Sigmoid colon (tissue), 7 donors: ENCODE data around the gene SLIT3. TPM values are rescaled to one million over a fixed set of nuclear protein-coding genes. Genes with fewer than 3 reads are reported as not detected.

ENCODE experiments used
- DNase-seq: peaks from one replicate; pipeline ENCODE4 v3.0.0-alpha.2; 2019
- H3K27ac ChIP-seq, 4 donors: fragments of 200-600 bp; sonication (generic); one replicate each; pipeline ENCODE4 v1.5.1; 2016 to 2019; ENCODE audit warnings: mild to moderate bottlenecking in 1 of 4
- H3K27me3 ChIP-seq, 3 donors: fragments of 200-600 bp; sonication (generic); one replicate each; pipeline ENCODE4 v1.5.1; 2019; ENCODE audit warnings: mild to moderate bottlenecking in 1 of 3
- H3K36me3 ChIP-seq, 4 donors: fragments of 200-600 bp; sonication (generic); one replicate each; pipeline ENCODE4 v1.5.1; 2016 to 2019
- H3K4me1 ChIP-seq, 4 donors: fragments of 200-600 bp; sonication (generic); one replicate each; pipeline ENCODE4 v1.5.1; 2017 to 2019
- H3K4me3 ChIP-seq, 4 donors: fragments of 200-600 bp; sonication (generic); one replicate each; pipeline ENCODE4 v1.5.1; 2017 to 2019; ENCODE audit warnings: mild to moderate bottlenecking in 2 of 4, moderate library complexity in 1 of 4
- H3K9me3 ChIP-seq, 4 donors: fragments of 200-600 bp in 3 of 4; sonication (generic) in 3 of 4; one replicate each; pipeline versions ENCODE4 v1.5.1 to v1.6.1; 2013 to 2019
- EP300 ChIP-seq, 4 donors: sonication (generic); formaldehyde crosslinking; IDR thresholded peaks; one replicate each; pipeline ENCODE4 v1.6.1; 2017; ENCODE audit warnings: antibody characterized with exemption in 4 of 4
- POLR2A ChIP-seq, 2 donors: fragments of 450-650 bp; IDR thresholded peaks; one replicate each; pipeline ENCODE4 v1.6.1; 2016; ENCODE audit warnings: antibody characterized with exemption in 2 of 2, mild to moderate bottlenecking in 2 of 2, moderate library complexity in 2 of 2
- POLR2AphosphoS5 ChIP-seq, 4 donors: sonication (generic); formaldehyde crosslinking; IDR thresholded peaks; one replicate each; pipeline ENCODE4 v1.6.1; 2017; ENCODE audit warnings: antibody characterized with exemption in 4 of 4
- WGBS, 2 donors: extraction: QIAGEN DNeasy Blood & Tissue Kit; methylation state at CpG; one replicate each; pipeline ENCODE4 v1.1.7; 2013; 5-methylcytosine and 5-hydroxymethylcytosine counted together
- intact Hi-C: fragments of 100-400 bp; cut with DNase I; formaldehyde crosslinking; loops from one replicate; pipeline ENCODE4 v1.15.1; 2023
- polyA plus RNA-seq, 3 donors: library from polyadenylated mRNA; stranded (reverse); fragments of 200-250 nt; gene quantifications; one replicate each; pipeline ENCODE4 v1.2.3, GENCODE V29; 2013
- total RNA-seq, 4 donors: library from RNA; depleted of rRNA; stranded (reverse); fragments of >200 nt; gene quantifications; one replicate each; pipeline ENCODE4 v1.1.0, GENCODE V29; 2016
- TF ChIP-seq, protein P1 (sequence below), 4 experiments: fragments of 450-650 bp in 3 of 4; fragments of 200-600 bp in 1 of 4; IDR thresholded peaks; one replicate each; pipeline ENCODE4 v1.5.1; 2016 to 2019; ENCODE audit warnings: antibody characterized with exemption in 4 of 4, mild to moderate bottlenecking in 3 of 4, moderate library complexity in 2 of 4
- donor health status: healthy with polysubstance abuse.
- donor health status: Bipolar disorder and iron deficiency.
- donor health status: healthy.

The SLIT3 gene
- total and polyA plus RNA-seq, 7 donors = 0.23 to 46.3 (median 30.0) TPM

DNA sequence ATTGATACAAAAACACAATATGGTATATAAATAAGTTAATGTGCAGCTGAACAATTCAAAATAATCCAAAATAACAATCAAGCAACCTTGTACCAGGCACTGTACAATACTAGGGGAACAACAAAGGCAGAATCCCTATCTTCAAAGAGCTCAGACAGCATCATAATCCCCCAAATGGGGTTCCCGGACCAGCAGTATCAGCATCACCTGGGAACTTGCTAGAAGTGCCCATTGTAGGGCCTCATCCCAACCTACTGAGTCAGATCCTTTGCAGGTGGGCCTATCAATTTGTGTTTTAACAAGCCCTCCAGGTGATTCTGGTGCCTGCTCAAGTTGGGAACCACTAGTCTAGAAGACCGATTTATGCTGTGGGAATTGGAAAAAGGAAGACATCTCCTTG lies 27.1 kb downstream of the SLIT3 start:
- Histone ChIP-seq H3K27ac (no peak overlapping the region), H3K4me1 (peaks cover 0 to 16% (median 10%) of the 10 kb centered on the region in 4 donors), H3K36me3 (peaks cover 0 to 5% (median 0%) of the 10 kb centered on the region in 4 donors), H3K4me3 (no peak overlapping the region), H3K27me3 (no peaks in the 10 kb centered on the region), H3K9me3 (no peaks in the 10 kb centered on the region)
- DNase-seq = no peak
- intact Hi-C loops = no loop called here
- TF ChIP-seq EP300 (IDR thresholded peaks at IDR 0.05) (no peak), POLR2A (IDR thresholded peaks at IDR 0.05) (no peak), POLR2AphosphoS5 (IDR thresholded peaks at IDR 0.05) (no peak)
- TF ChIP-seq, protein P1, sequence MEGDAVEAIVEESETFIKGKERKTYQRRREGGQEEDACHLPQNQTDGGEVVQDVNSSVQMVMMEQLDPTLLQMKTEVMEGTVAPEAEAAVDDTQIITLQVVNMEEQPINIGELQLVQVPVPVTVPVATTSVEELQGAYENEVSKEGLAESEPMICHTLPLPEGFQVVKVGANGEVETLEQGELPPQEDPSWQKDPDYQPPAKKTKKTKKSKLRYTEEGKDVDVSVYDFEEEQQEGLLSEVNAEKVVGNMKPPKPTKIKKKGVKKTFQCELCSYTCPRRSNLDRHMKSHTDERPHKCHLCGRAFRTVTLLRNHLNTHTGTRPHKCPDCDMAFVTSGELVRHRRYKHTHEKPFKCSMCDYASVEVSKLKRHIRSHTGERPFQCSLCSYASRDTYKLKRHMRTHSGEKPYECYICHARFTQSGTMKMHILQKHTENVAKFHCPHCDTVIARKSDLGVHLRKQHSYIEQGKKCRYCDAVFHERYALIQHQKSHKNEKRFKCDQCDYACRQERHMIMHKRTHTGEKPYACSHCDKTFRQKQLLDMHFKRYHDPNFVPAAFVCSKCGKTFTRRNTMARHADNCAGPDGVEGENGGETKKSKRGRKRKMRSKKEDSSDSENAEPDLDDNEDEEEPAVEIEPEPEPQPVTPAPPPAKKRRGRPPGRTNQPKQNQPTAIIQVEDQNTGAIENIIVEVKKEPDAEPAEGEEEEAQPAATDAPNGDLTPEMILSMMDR (IDR thresholded peaks at IDR 0.05) = no peak
- WGBS, 2 donors = 90 to 91% methylated on average over 2 of the region's 2 CpGs

DNA sequence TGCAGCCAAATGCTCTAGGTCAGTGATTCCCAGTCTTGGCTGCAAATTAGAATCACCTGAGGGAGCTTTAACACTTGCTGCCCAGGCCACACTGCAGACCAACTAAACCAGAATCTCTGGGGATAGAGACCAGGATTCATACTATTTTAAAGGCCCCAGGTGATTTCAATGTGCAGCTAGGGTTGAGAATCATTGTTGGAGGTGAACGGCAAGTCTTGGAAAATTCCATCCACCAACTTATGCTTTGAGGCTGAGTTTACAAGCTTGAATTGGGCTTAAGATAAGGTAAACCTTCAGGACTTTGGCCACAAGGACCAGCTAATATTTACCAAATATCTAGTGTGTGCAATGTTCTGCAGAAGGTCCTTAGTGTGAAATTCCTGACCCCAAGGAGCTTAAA lies 27.5 kb downstream of the SLIT3 start:
- 49 to 75% methylated on average over 1 of the region's 1 CpG for WGBS, 2 donors

DNA sequence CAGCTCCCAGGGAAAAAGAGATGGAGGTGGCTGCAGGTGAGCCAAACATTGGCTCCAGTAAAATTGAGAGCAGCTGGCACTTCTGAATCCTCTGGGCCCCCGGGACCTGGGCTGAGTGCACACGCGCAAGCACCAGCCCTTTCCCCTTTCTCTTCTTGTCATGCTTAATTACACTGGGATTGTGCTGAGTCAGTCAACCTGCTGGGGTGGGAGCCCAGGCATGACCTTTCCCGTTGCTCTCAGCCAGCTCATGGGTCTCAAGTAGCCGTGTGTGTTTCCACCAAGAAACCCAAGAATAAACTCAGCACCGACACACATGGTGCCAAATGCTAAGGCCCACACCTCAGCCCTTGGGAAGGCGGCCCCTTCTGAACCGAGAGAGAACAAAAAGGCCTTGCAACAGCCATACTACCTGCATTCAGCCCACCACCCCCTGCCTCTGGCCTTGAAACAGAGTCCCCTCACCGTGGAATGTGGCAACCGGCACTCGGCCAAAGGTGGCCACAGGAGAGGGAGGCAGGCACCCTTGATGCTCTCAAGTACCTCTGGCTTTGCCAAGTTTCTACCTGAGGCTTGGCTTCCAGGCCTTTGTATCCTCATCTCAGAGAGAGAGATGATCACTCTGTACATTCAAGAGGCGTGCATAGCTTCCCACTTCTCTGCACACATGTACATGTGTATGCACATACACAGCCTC lies 28.1 kb downstream of the SLIT3 start:
- no peak overlapping the region for H3K4me3 ChIP-seq
- H3K27ac ChIP-seq = no peak overlapping the region
- DNase-seq = no peak
- H3K27me3 ChIP-seq = no peaks in the 10 kb centered on the region
- H3K36me3 ChIP-seq = peaks cover 0 to 5% (median 0%) of the 10 kb centered on the region in 4 donors
- WGBS, 2 donors = 80 to 84% methylated on average over 12 of the region's 12 CpGs
- peaks cover 0 to 26% (median 20%) of the 10 kb centered on the region in 4 donors for H3K4me1 ChIP-seq
- intact Hi-C loops = no loop called here
- TF ChIP-seq EP300 (IDR thresholded peaks at IDR 0.05) = no peak
- TF ChIP-seq POLR2AphosphoS5 (IDR thresholded peaks at IDR 0.05) = no peak
- TF ChIP-seq, protein P1 (IDR thresholded peaks at IDR 0.05) = no peak
- TF ChIP-seq POLR2A (IDR thresholded peaks at IDR 0.05) = no peak
- no peaks in the 10 kb centered on the region for H3K9me3 ChIP-seq

More for the DNA sequence above, 27.5 kb downstream of the SLIT3 start:
- Histone ChIP-seq H3K36me3 (peaks cover 0 to 5% (median 0%) of the 10 kb centered on the region in 4 donors), H3K27me3 (no peaks in the 10 kb centered on the region), H3K4me1 (peaks cover 0 to 21% (median 15%) of the 10 kb centered on the region in 4 donors), H3K27ac (no peak overlapping the region), H3K4me3 (no peak overlapping the region), H3K9me3 (no peaks in the 10 kb centered on the region)
- intact Hi-C loops = no loop called here
- TF ChIP-seq, protein P1 (IDR thresholded peaks at IDR 0.05) = no peak
- TF ChIP-seq POLR2AphosphoS5 (IDR thresholded peaks at IDR 0.05) (no peak), EP300 (IDR thresholded peaks at IDR 0.05) (no peak), POLR2A (IDR thresholded peaks at IDR 0.05) (no peak)
- DNase-seq = no peak

DNA sequence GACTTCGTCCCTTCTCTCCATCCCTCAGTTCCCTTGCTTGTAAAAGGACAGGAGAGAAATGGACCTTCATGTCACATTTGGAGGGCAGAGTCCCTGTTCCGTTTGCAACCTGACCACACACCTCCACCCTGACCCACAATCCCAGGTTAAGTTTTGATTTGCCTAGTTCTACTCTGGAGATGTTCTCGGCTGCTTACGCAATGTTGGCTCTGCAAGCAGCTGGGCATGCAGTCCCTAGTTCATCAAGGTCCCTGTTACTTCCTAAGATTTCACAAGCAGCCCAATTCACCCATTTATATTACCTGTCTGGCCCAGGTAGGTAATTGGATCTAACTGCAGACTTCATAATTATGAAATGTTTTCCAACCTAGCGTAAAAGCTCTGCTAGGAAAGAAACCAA lies 28.8 kb downstream of the SLIT3 start:
- H3K27ac ChIP-seq = no peak overlapping the region
- peaks cover 0 to 34% (median 25%) of the 10 kb centered on the region in 4 donors for H3K4me1 ChIP-seq
- intact Hi-C loops = no loop called here
- no peak for DNase-seq
- no peaks in the 10 kb centered on the region for H3K9me3 ChIP-seq
- no peak overlapping the region for H3K4me3 ChIP-seq
- H3K27me3 ChIP-seq = no peaks in the 10 kb centered on the region
- no peak for TF ChIP-seq POLR2A (IDR thresholded peaks at IDR 0.05)
- no peak for TF ChIP-seq POLR2AphosphoS5 (IDR thresholded peaks at IDR 0.05)
- TF ChIP-seq EP300 (IDR thresholded peaks at IDR 0.05) = no peak
- TF ChIP-seq, protein P1 (IDR thresholded peaks at IDR 0.05) = no peak
- peaks cover 0 to 5% (median 0%) of the 10 kb centered on the region in 4 donors for H3K36me3 ChIP-seq
- 74 to 86% methylated on average over 5 of the region's 5 CpGs for WGBS, 2 donors
